AG20443 (cell line): ENCODE measurements around the gene CYP27B1.

ENCODE experiments used
- DNase-seq: peaks from one replicate; pipeline ENCODE4 v3.0.0; 2012; ENCODE audit warnings: low spot score, mixed read lengths

Gene CYP27B1

GRCh38 chr12:57735198-57735855 lies 31.6 kb downstream of the CYP27B1 start:
- DNase-seq, result no peak

DNA sequence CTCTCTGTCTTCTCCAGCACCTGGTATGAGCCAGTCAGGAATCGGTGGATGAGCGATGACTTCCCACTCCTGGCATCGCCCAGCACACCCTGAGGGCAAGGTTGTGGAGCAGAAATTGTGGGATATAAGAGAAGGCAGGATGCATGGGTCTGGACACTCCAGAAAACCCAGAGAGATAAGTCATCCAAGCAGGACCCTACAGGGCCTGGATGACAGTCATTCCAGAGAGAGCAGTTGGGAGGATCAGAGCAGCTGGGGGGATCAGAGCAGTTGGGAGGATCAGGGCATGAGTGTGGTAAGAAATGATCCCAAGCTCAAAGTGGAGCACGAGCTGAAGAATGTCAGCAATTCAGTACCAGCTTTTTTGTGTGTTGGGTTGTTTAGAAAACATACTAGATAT lies 32.3 kb downstream of the CYP27B1 start:
- no peak for DNase-seq

GRCh38 chr12:57733928-57734327 lies 33.0 kb downstream of the CYP27B1 start:
- DNase-seq, result no peak

- no peak for DNase-seq
These were observed 33.9 kb downstream of the CYP27B1 start for GRCh38 chr12:57732726-57733593.

- DNase-seq, result no peak
These were observed 34.6 kb downstream of the CYP27B1 start for GRCh38 chr12:57732270-57732669.

DNA sequence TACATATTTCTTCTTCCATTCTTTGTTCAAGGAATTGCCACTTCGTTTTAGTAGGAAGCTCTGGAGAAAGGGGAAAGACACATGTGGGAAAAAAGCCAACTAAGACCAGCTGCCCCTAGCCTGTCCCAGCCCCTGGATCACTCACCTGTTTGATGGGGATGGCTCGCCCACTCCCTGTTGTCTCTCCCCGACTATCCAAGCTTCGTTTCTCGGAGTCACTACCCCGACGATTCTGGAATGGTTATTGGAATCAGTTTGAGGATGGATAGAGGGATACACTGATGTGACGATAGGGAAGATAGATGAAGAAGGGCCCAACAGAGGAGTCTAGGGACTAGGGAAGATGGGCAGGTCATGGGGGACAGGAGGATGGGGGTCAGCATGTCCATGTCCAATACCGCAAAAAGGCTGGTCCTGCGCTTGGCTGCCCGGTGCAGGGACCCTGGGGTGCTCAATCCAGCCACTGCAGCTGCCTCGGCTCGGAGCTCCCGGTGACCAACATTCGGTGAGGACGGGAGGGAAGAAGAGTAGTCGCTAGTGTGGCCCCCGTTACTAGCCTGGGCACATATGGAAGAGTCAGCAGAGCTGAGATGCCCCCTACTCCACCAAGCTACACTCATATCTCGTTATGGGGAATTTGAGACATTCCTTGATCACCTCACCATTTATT lies 35.3 kb downstream of the CYP27B1 start:
- no peak for DNase-seq

- DNase-seq, result no peak
These were observed 36.4 kb downstream of the CYP27B1 start for GRCh38 chr12:57730336-57731067.

GRCh38 chr12:57729321-57729844 lies 37.5 kb downstream of the CYP27B1 start:
- no peak for DNase-seq

GRCh38 chr12:57727758-57728395 lies 39.0 kb downstream of the CYP27B1 start:
- no peak for DNase-seq

DNA sequence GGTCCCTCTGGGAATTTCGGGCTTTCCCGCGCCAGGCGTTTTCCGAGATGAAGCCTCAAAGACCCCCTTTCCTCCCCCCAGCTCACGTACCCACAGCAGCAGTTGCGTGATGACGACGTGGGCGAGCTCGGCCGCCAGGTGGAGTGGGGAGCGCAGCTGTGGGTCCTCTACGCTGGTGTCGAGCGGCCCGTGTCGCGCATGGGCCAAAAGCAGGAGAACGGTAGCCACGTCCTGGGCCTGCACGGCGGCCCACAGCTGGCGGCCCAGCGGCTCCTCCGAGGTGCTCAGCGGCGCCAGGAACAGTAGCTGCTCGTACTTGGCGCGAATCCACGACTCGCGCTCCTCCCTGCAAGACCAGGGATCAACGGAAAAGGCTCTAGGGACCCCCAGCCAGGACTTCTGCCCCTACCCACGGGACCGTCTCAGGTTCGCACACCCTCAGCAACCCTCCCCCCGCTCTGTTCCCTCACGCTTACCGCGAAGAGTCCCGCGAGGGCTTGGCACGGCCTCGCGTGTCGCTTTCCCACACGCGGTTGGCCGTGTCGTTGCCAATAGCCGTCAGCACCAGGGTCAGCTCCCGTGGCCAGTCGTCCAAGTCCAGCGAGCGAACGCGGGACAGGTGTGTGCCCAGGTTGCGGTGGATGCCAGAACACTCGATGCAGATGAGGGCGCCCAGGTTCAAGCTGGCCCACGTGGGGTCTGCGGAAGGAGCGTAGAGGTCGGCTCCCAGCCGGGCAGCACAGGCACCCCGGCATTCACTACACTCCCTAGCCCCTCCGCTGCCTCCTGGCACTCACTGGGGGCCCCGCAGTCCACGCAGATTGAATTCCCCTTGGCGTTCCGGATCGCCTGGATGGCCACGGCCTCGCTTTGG lies 39.8 kb downstream of the CYP27B1 start:
- DNase-seq, result no peak

DNA sequence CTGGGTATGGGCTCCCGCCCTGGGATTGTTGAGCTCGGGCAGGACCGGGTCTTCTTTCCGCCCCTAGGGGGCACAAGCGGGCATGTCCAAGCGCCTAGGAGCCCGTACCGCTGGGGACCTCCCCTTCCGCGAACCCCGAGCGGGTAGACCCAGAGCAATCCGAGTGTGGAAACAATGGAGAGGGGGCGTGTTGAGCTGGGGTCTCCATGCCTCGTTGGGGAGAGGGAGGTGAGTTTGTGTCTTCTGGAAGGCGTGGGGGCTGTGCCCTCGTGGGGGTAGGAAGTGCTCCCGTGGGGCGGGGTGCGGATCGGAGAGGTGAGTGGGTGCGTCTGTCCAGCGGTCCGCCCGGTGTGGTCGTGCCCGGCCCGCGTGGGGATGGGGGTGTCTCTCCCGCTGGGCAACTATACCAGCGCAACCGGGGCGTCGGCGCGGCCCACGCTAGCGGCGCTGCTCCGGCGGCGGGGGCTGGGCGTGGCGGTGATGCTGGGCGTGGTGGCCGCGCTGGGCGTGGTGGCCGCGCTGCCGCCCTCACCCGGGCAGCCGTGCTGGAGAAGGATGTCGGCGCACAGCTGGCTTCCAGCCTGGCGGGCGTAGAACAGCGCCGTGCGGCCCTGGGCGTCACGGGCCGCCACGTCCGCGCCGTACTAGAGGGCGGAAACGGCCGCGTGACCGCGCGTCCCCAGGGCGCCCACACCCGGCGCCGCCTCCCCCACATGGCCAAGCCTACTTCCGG lies 40.6 kb downstream of the CYP27B1 start:
- DNase-seq, result peak; percentile 96

GRCh38 chr12:57725851-57726150 lies 41.1 kb downstream of the CYP27B1 start:
- DNase-seq, result no peak

- peak; percentile 5 for DNase-seq
These were observed 41.7 kb downstream of the CYP27B1 start for GRCh38 chr12:57724936-57725740.

GRCh38 chr12:57724003-57724935 lies 42.6 kb downstream of the CYP27B1 start:
- peak; percentile 4 for DNase-seq

DNA sequence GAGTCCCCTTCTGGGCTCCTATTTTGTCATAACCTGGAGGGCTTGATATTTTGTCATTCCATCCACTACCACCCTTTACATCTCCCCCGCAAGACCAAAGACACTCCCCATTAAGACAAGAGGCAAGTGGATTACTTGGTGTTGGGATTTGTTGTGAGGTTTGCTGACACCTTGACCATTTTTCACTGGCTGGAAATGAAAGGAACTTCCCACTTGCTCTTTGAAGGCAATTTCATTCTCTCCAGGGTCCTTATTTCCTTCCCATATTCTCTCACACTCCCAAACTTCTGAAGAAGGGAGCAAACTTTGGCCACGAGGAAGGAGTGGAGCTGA lies 43.3 kb downstream of the CYP27B1 start:
- DNase-seq, result no peak

GRCh38 chr12:57722716-57723629 lies 43.9 kb downstream of the CYP27B1 start:
- DNase-seq, result no peak
